Hippocampal formation (tissue), 2 donors: ENCODE results near the gene DDX25.

Source experiments
- DNase-seq, 2 donors: peaks; one replicate each; lab custom pipeline; 2025; lab: John Stamatoyannopoulos, UW

Gene DDX25

DNA sequence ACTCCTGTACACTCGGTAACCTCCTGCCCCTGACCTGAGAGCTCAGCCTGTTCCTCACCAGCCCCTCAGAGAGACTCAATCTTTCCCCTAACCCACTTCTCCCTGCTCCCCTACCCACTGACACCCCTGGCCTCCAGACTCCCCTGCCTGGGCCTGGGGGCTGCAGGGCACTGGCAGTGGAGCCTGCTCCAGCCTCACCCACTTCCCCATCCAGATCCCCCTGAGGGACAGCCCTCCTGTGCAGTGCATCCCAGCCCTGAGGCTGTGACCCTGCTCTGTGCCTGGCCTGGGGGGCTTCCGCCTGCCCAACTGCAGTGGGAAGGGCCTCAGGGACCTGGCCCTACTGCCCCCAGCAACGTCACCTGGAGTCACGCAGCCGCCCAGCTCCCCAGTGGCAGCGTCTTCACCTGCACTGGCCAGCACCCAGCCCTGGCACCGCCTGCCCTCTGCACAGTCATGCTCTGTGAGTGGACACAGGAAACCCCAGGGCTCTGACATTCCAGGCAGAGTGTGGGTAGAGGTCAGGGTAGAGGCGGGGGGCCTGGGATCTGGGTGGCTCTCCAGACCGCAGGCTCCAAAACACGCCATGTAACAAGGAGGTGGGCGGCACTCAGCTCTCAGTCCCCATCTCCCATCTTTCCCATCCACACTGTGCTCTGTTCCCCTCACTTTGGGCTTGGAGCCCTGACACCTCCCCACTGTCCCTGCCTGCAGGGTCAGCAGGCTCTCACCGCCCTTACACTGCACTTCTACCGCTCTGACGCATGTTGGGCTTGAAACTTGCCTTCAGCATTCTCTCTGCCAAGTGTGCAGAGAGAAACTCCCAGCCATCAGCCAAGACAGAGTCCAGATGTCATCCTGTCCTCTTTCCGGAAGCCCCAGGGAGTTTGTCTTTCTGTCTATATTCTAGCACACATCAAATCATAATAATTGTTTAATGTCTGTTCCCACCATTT lies 46.7 kb downstream of the DDX25 start:
- DNase-seq, result no peak

GRCh38 chr11:125951731-125952130 lies 47.4 kb downstream of the DDX25 start:
- no peak for DNase-seq

- DNase-seq, result no peak
Observed at GRCh38 chr11:125952559-125952958, 48.3 kb downstream of the DDX25 start.

- no peak for DNase-seq
Observed at GRCh38 chr11:125952973-125953372, 48.7 kb downstream of the DDX25 start.

DNA sequence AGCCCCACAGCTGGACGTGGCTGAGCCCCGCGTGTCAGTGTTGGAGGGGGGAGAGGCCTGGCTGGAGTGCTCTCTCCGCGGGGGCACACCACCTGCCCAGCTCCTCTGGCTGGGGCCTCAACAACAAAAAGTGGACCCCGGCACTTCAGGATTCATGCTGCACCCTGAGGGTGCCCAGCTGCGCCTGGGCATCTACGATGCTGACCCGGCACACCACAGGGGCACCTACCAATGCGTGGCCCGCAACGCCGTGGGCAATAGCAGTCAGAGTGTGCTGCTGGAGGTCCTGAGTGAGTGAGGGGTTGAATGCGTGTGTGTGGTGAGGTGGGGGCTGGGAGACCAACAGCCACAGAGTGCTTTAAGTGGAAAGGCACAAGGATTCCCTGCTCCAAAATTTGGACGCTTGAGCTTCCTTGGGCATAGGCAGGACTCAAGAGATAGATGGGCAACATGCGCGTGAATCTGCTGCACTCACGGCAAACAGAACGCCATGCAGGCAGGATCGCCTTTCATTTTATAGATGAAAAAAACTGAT lies 49.2 kb downstream of the DDX25 start:
- DNase-seq, result no peak

- no peak for DNase-seq
Observed at GRCh38 chr11:125954123-125954944, 50.0 kb downstream of the DDX25 start.

GRCh38 chr11:125954945-125955640 lies 50.8 kb downstream of the DDX25 start:
- DNase-seq, result no peak

- DNase-seq, result no peak
Observed at GRCh38 chr11:125955856-125956255, 51.5 kb downstream of the DDX25 start.

DNA sequence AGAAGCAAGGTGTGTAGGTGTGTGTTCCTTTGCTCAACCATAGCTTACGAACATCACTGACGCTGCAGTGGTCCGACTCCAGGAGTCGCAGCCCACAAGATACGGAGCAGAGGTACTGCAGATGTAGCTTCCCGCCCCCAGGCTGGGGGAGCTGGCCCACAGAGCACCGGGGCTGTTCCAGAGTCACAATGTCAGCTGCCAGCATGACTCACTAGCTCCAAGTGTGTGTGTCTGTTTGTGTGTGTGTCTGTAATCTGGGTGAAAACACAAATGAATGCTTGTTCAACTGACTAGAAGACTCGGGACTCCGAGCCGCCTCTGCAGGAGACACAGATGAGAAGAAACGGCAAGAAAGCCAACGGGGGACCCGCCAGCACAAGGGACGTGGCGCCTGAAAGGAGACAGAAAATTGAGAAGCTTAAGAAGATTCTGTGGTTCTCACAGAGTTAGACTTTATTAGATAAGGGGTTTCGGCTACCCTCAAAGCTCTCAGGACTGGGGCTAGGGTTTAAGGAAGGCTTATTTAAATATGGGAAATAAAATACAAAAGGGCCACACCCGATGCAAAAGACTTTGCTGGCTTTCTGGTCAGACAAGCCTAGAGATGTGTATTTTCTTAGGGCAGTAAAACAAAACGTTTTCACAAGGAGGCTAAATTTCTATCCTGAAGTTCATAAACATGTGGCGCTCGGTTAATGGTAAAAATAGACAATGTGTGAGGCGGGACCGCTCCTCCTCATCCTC lies 52.3 kb downstream of the DDX25 start:
- no peak for DNase-seq

GRCh38 chr11:125957618-125958332 lies 53.5 kb downstream of the DDX25 start:
- DNase-seq, result no peak

- no peak for DNase-seq
Observed at GRCh38 chr11:125958872-125959400, 54.6 kb downstream of the DDX25 start.

DNA sequence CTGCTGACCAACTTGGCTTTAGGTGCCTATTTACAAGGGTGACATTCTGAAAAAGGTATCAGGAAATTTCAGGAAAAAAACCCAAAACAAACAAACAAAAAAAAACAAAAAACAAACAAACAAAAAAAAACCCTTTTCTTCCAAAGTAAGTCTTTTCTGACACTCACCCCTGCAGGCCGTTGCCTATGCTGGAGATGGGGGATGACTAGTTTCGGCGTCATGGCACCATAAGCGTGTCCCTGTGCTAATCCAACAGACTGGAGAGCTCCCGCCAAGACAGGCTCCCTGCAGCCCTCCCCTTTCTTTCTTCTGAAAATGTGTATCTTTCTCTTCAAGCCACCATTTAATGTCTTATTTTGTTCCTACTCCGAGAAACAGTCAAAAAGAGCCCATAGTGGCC lies 55.2 kb downstream of the DDX25 start:
- no peak for DNase-seq

- DNase-seq, result no peak
Observed at GRCh38 chr11:125959931-125960330, 55.6 kb downstream of the DDX25 start.

GRCh38 chr11:125960771-125961170 lies 56.5 kb downstream of the DDX25 start:
- DNase-seq, result no peak

GRCh38 chr11:125967515-125967914 lies 63.2 kb downstream of the DDX25 start:
- no peak for DNase-seq

DNA sequence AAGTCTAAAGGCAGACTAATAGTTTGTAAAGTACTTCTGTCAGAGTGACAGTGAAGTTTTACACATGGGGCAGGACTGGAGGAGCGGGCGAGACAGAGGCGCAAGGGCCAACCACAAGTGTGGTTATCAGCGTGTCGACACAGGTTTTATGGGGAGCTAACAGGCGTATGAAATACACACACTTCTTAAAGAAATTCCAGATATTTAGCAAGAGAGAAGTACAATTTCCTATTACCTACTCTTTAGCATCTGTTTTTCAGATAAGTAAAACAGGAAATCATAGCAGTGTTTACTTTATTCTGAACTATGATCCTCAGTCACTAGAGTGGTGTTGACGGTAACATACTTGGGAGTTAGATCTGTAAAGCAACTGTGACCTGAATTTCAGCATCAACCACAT lies 64.0 kb downstream of the DDX25 start:
- no peak for DNase-seq

DNA sequence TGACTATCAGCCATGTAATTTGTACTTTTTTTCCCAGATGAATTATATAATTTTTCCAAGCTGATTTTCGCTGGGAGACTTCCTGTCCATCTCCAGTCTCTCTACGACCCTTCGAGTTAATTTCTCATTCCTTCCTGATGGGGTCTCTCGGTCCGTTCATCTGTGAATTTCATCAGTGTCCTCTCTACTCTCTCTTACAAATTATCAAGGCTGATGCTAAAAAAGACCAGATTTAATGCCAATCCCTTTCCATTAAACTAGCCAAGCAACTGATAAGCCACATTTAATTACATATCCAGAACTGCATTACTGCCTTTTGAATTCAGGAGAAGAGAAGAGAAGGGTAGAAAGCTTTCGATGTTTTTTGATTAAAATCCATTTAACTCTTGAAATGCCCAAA lies 67.3 kb downstream of the DDX25 start:
- no peak for DNase-seq

GRCh38 chr11:125974284-125974683 lies 70.0 kb downstream of the DDX25 start:
- no peak for DNase-seq

DNA sequence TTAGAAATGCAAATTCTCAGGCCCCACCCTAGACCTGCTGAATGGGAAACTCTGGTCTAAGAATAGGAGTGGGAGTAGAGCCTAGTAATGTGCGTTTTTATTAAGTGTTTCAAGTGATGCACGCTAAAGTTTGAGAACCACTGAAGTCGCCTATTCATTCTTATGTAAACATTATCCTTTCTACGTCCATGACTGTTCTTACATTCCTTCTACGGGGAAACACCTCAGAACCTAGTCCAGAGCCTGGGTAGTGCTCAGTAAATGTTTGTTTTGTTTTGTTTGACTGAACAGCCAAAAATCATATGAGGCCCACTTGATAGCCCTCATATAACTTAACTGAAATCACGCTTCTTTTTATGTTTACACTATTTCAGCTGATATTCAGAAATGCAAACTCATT lies 71.3 kb downstream of the DDX25 start:
- DNase-seq, result no peak

DNA sequence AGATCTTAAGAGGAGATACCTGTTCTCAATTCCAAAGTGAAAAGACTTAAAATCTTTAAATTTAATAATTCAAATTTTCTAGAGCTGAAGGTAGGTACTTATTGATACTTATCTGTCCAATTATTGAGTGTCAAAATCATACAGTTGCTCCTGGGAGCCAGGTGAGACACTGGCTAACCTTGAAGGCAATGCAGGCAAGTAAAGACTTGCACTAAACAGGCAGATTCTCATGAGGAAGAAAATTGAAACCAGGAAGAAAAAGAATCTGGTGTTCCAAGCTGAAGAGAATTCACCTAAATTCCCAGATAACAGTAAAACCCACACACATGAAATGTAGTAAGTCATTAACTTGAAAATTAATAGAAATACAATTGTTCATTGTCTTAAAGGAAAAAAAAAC lies 71.8 kb downstream of the DDX25 start:
- DNase-seq, result no peak
